ENCODE data around the gene CD9. TPM values are rescaled to one million over a fixed set of nuclear protein-coding genes. Genes with fewer than 3 reads are reported as not detected.

The CD9 gene
- total and polyA plus RNA-seq, 2 of the 8 experiments (the other 6 are each of a cell fraction or from before 2014, with no cell fraction given): 168 to 319 TPM

GRCh38 chr12:6211421-6211869 is 11.2 kb downstream of the CD9 start (continued):
- TF ChIP-seq SIN3A (conservative IDR thresholded peaks at IDR 0.05 in 1 of 2, IDR thresholded peaks at IDR 0.05 in 1 of 2; ENCODE audit: low read depth in 1 of 2, low read length in 2 of 2) (no peak), CHD7 (IDR thresholded peaks at IDR 0.05; ENCODE audit: insufficient replicate concordance, low read length) (no peak), HDAC2 (IDR thresholded peaks at IDR 0.05; ENCODE audit: borderline replicate concordance in 1 of 2, low read depth in 2 of 2, low read length in 2 of 2) (no peak), USF2 (IDR thresholded peaks at IDR 0.05; ENCODE audit: low read length) (no peak)

All from H1 (cell line).